NCI-H2081 treated with DMSO at 0.1 percent for 48 hours (cell line): ENCODE measurements around the gene PBRM1.
A peak's percentile ranks its signal among the peaks of the same experiment; 100 is the strongest.

ENCODE experiments used
- DNase-seq: peaks from one replicate; lab custom pipeline; 2025; lab: John Stamatoyannopoulos, UW

Gene PBRM1

GRCh38 chr3:52670621-52671521 lies 14.8 kb downstream of the PBRM1 start:
- no peak for DNase-seq

- no peak for DNase-seq
Measured at GRCh38 chr3:52663098-52663497, 22.6 kb downstream of the PBRM1 start.

GRCh38 chr3:52660046-52660445 lies 25.7 kb downstream of the PBRM1 start:
- no peak for DNase-seq

GRCh38 chr3:52655895-52656294 lies 29.8 kb downstream of the PBRM1 start:
- no peak for DNase-seq

- no peak for DNase-seq
Measured at GRCh38 chr3:52651592-52651991, 34.1 kb downstream of the PBRM1 start.

GRCh38 chr3:52650439-52650838 lies 35.3 kb downstream of the PBRM1 start:
- DNase-seq = no peak

- DNase-seq = no peak
Measured at GRCh38 chr3:52649461-52650210, 36.1 kb downstream of the PBRM1 start.

GRCh38 chr3:52645549-52645948 lies 40.2 kb downstream of the PBRM1 start:
- DNase-seq = no peak

- DNase-seq = no peak
Measured at GRCh38 chr3:52636673-52637072, 49.0 kb downstream of the PBRM1 start.

GRCh38 chr3:52633786-52634185 lies 51.9 kb downstream of the PBRM1 start:
- no peak for DNase-seq

- DNase-seq = no peak
Measured at GRCh38 chr3:52625041-52625440, 60.7 kb downstream of the PBRM1 start.

GRCh38 chr3:52623234-52623792 lies 62.4 kb downstream of the PBRM1 start:
- DNase-seq = no peak

- no peak for DNase-seq
Measured at GRCh38 chr3:52620580-52620979, 65.1 kb downstream of the PBRM1 start.

GRCh38 chr3:52615166-52615565 lies 70.5 kb downstream of the PBRM1 start:
- no peak for DNase-seq

- DNase-seq = no peak
Measured at GRCh38 chr3:52614689-52615088, 71.0 kb downstream of the PBRM1 start.

- no peak for DNase-seq
Measured at GRCh38 chr3:52609316-52609815, 76.3 kb downstream of the PBRM1 start.

- DNase-seq = no peak
Measured at GRCh38 chr3:52608337-52608736, 77.4 kb downstream of the PBRM1 start.

- DNase-seq = peak; percentile 63
Measured at GRCh38 chr3:52606373-52607085, 79.2 kb downstream of the PBRM1 start.

- DNase-seq = no peak
Measured at GRCh38 chr3:52600258-52600657, 85.5 kb downstream of the PBRM1 start.

- no peak for DNase-seq
Measured at GRCh38 chr3:52596658-52597265, 89.0 kb downstream of the PBRM1 start.

GRCh38 chr3:52593103-52593502 lies 92.6 kb downstream of the PBRM1 start:
- no peak for DNase-seq
